WERI-Rb-1 (cell line): ENCODE measurements around the gene MARCHF10.

ENCODE experiments used
- DNase-seq: peaks from one replicate; pipeline ENCODE4 v3.0.0-alpha.2; 2020
- H3K27ac ChIP-seq: fragments of 250-450 bp; sonication (Bioruptor Pico); 2 replicates; pipeline ENCODE4 v1.5.1; 2020; ENCODE audit warnings: mild to moderate bottlenecking, moderate library complexity
- H3K27me3 ChIP-seq: fragments of 250-450 bp; sonication (Bioruptor Pico); 2 replicates; pipeline ENCODE4 v1.5.1; 2021; ENCODE audit warnings: mild to moderate bottlenecking, low read depth, moderate library complexity; ENCODE audit not compliant: insufficient read depth, severe bottlenecking
- H3K36me3 ChIP-seq: fragments of 250-450 bp; sonication (Bioruptor Pico); 2 replicates; pipeline ENCODE4 v1.5.1; 2020; ENCODE audit warnings: mild to moderate bottlenecking, moderate library complexity
- H3K4me3 ChIP-seq: 2 replicates; pipeline ENCODE4 v1.5.1; 2011; ENCODE audit warnings: low read depth, mild to moderate bottlenecking, control low read depth, low read length
- H3K9me3 ChIP-seq: fragments of 250-450 bp; sonication (Bioruptor Pico); 2 replicates; pipeline ENCODE4 v1.5.1; 2021; ENCODE audit warnings: mild to moderate bottlenecking, moderate library complexity; ENCODE audit not compliant: severe bottlenecking
- TF ChIP-seq, protein P1 (sequence below): IDR thresholded peaks from 2 replicates; pipeline ENCODE4 v1.5.1; 2011; ENCODE audit warnings: low read depth, mild to moderate bottlenecking, control low read depth, inconsistent platforms, low read length

MARCHF10 gene

DNA sequence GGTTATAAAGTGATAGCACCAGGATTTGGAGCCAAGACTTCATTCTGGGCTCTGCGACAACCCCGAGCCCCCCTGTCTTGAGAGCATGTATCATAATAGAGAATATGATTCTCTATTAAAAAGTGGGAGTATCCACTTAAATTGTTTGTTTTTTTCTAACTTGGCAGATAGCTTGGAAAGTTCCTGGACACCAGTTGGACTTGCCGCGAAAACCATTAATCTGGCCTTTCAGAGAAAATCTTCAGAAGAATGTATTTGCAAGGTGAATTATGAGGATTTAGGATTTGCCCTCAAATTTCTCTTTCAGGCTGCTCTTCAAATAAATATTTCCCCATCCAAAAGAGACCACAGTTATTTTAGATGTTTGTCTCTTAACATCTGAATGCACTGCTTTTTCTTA lies 53.5 kb downstream of the MARCHF10 start:
- H3K27me3 ChIP-seq = no peaks in the 10 kb centered on the region
- DNase-seq = no peak
- TF ChIP-seq, protein P1, sequence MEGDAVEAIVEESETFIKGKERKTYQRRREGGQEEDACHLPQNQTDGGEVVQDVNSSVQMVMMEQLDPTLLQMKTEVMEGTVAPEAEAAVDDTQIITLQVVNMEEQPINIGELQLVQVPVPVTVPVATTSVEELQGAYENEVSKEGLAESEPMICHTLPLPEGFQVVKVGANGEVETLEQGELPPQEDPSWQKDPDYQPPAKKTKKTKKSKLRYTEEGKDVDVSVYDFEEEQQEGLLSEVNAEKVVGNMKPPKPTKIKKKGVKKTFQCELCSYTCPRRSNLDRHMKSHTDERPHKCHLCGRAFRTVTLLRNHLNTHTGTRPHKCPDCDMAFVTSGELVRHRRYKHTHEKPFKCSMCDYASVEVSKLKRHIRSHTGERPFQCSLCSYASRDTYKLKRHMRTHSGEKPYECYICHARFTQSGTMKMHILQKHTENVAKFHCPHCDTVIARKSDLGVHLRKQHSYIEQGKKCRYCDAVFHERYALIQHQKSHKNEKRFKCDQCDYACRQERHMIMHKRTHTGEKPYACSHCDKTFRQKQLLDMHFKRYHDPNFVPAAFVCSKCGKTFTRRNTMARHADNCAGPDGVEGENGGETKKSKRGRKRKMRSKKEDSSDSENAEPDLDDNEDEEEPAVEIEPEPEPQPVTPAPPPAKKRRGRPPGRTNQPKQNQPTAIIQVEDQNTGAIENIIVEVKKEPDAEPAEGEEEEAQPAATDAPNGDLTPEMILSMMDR = no peak

DNA sequence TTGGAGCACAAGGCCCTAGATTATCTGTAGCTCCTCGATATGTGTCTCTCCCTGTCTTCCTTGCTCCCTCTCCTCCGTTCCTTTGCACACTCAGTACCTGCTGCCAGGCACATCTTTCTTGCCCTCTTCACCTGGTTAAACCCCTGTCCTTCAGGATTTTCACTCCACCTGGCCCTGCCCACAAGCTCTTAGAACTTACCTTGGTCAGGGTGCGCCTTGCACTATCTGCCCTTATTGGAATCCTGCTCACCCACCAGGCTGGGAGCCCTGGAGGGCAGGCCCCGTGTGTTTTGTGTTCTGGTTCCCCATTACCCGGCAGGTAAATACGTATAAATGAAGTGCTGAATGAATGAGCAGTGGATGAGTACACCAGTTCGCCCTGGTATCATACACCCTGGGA lies 54.6 kb downstream of the MARCHF10 start:
- no peak overlapping the region for H3K4me3 ChIP-seq
- no peak for DNase-seq
- H3K27ac ChIP-seq = no peak overlapping the region
- H3K27me3 ChIP-seq = no peaks in the 10 kb centered on the region
- TF ChIP-seq, protein P1 = no peak
- no peaks in the 10 kb centered on the region for H3K9me3 ChIP-seq
- no peaks in the 10 kb centered on the region for H3K36me3 ChIP-seq

More for the DNA sequence above, 53.5 kb downstream of the MARCHF10 start:
- Histone ChIP-seq H3K27ac (no peak overlapping the region), H3K36me3 (no peaks in the 10 kb centered on the region), H3K9me3 (no peaks in the 10 kb centered on the region), H3K4me3 (no peak overlapping the region)

DNA sequence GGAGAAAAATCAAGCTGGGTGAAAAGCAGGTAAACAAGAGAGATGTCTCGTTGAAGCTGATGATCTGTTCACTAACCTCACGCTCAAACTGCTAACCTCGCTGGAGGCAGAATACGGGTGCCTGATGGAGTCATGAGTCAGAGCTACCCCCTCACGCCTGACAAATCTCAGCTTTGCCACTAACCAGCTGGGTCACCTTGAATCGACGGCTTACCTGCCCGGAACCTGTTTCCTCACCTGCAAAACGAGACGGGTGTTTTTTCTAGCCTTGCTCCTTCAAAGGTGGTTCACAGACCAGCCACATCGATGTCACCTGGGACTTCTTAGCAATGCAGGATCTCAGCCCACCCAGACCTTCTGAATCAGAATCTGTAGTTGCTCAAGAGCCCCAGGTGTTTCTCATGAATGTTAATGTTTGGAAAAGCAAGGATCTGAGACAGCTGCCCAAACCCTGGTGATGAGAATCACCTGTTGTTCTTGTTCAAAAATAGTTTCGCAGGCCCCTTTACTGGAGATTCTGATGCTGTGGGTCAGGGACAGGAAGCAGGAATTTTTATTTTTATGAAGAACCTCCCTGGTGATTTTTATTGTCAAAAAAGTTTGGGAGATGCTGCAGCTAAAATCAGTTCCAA lies 56.9 kb downstream of the MARCHF10 start:
- no peaks in the 10 kb centered on the region for H3K9me3 ChIP-seq
- no peaks in the 10 kb centered on the region for H3K36me3 ChIP-seq
- peak overlapping the region; percentile 79 for H3K27ac ChIP-seq
- no peaks in the 10 kb centered on the region for H3K27me3 ChIP-seq
- H3K4me3 ChIP-seq = peak overlapping the region; percentile 26
- no peak for DNase-seq
- TF ChIP-seq, protein P1 = no peak

DNA sequence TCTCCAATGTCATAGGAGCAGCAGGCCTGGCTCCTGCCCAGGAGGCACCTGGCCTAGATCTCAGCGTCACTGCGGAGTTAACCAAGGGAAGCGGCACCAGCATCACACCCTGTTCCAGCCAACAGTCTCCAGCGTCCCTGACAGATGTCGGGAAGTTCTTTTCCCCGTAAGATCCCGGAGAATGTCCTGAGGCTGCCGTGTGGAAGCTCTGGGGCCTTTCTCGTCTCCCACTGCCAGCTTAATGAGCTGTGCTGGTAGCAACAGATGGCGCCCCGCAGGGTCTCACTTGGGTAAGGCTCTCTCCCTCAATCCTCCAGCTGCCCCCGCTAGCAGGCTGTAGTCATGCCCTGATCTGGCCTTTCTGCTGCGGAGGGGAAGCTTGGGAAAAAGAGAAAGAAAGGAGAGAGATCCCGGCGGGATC lies 57.5 kb downstream of the MARCHF10 start:
- peak; percentile 99 for DNase-seq
- H3K4me3 ChIP-seq = peak overlapping the region; percentile 26

DNA sequence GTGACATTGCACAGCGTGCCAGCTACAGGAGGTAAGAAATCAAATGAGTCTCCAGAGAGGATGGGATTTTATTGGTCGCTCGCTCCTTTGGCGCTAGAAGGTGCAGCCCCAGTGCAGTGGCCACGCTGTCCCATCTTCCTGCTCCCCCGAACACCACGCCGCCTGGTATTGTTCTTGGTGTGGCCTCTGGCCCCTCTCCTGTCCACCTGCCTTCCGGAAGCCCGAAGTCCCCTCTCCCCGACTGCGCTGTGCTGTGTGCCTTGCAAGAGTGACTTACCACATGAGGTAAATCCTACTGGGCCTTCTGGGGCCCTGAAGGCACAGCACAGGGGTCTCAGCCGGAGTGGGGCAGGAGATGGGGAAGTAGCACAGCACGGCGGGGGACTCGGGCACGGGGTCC lies 58.2 kb downstream of the MARCHF10 start:
- DNase-seq = peak; percentile 28
- Histone ChIP-seq H3K27me3 (no peaks in the 10 kb centered on the region), H3K27ac (peak overlapping the region; percentile 79), H3K36me3 (no peaks in the 10 kb centered on the region), H3K9me3 (no peaks in the 10 kb centered on the region), H3K4me3 (no peak overlapping the region)
- TF ChIP-seq, protein P1 = no peak

More for the DNA sequence above, 57.5 kb downstream of the MARCHF10 start:
- Histone ChIP-seq H3K9me3 (no peaks in the 10 kb centered on the region), H3K36me3 (no peaks in the 10 kb centered on the region), H3K27ac (peak overlapping the region; percentile 79), H3K27me3 (no peaks in the 10 kb centered on the region)
- TF ChIP-seq, protein P1 = 0 out of 2 replicates have a peak, but pooled peaks have one; percentile 39

DNA sequence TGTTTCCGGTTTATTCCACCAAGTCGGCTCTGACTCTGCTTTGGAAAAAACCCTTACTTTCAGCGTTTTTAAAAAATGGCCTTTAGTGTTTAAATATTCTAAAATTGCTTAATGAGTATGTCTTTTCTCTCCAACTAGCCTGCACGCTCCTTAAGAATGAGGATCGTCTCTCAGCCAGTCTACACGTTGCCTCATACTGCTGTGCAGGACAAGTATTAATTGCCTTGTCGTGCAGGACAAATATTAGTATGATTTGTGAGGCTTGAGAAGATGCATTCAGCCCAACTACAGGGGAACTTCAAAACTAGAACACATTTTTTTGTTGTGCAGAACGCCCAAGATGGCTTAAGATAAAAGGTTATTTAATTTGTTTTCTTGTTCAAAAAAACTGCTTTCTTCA lies 61.2 kb downstream of the MARCHF10 start:
- TF ChIP-seq, protein P1 = no peak
- no peak overlapping the region for H3K4me3 ChIP-seq
- no peak overlapping the region for H3K27ac ChIP-seq
- H3K36me3 ChIP-seq = no peaks in the 10 kb centered on the region
- H3K9me3 ChIP-seq = no peaks in the 10 kb centered on the region
- no peak for DNase-seq
- no peaks in the 10 kb centered on the region for H3K27me3 ChIP-seq
